ENCODE results near the gene MCTP1.
A peak's percentile ranks its signal among the peaks of the same experiment; 100 is the strongest.

The MCTP1 gene

DNA sequence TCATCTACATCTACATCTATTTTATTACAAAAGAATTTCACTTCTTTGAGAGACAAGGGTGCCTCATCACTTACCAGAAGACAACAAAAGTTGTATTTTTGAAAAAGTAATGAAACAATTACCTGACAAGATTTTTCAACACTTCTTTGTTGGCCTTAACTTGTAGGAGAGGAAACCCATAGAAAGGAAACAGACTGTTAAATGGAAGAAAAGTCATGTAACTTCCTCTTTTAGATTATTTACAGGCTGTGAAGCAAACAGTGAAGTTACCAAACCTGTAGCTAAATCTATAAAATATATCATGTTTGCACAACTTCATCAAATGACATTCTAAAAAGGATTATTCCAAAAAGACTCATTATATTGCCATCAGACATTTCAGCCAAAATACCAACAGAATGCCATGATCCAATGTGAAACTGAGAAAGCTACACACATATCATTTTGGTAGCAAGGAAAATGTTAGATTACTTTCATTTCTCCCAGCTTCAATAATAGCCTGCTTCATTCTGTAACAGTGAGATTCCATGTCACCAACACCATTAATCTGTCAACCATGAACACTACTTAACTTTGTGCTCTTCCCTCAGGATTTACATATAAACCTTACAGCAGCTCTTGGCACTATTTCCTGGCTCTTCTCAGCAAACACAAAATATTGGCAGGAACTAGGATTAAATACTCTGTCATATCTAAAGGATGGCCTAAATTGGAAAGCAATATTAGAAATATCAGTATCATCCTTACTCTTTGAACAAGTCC, 122.5 kb downstream of the MCTP1 start:
- TF ChIP-seq, protein P1, sequence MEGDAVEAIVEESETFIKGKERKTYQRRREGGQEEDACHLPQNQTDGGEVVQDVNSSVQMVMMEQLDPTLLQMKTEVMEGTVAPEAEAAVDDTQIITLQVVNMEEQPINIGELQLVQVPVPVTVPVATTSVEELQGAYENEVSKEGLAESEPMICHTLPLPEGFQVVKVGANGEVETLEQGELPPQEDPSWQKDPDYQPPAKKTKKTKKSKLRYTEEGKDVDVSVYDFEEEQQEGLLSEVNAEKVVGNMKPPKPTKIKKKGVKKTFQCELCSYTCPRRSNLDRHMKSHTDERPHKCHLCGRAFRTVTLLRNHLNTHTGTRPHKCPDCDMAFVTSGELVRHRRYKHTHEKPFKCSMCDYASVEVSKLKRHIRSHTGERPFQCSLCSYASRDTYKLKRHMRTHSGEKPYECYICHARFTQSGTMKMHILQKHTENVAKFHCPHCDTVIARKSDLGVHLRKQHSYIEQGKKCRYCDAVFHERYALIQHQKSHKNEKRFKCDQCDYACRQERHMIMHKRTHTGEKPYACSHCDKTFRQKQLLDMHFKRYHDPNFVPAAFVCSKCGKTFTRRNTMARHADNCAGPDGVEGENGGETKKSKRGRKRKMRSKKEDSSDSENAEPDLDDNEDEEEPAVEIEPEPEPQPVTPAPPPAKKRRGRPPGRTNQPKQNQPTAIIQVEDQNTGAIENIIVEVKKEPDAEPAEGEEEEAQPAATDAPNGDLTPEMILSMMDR (IDR thresholded peaks at IDR 0.05; ENCODE audit: unreplicated experiment in 3 of 3): no peak
- H3K27me3 Mint-ChIP-seq (ENCODE audit: low read depth): no peaks in the 10 kb centered on the region
- H3K4me1 Mint-ChIP-seq: peaks cover 12% of the 10 kb centered on the region
- H3K9me3 Mint-ChIP-seq: no peaks in the 10 kb centered on the region
- H3K36me3 Mint-ChIP-seq (ENCODE audit: low read depth): no peaks in the 10 kb centered on the region
- H3K27ac Mint-ChIP-seq: peak overlapping the region in 2 of 3 experiments; percentile 19 to 44
- H3K4me3 Mint-ChIP-seq: no peak overlapping the region

DNA sequence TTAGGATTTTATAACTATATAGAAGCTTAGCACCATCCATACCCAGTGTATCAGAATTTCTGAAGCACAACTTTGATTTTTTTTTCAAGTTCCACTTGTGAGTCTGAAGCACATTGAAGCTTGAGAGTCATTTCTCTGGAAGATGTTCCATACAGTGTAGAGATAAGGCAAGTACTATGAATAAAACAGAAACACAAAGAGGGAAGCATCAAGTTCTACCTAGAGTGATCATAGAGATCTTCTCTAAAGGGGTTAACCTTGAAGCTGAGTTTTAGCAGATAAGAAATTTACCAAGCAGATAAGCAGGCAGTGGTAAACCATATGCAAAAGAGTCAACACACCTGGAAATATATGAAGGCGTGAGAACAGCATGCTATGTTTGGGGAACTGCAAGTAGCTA, 125.3 kb downstream of the MCTP1 start:
- Mint-ChIP-seq H3K4me1 (peaks cover 12% of the 10 kb centered on the region), H3K4me3 (no peak overlapping the region), H3K36me3 (ENCODE audit: low read depth) (no peaks in the 10 kb centered on the region), H3K27ac (no peak overlapping the region), H3K9me3 (no peaks in the 10 kb centered on the region), H3K27me3 (ENCODE audit: low read depth) (no peaks in the 10 kb centered on the region)
- TF ChIP-seq, protein P1 (IDR thresholded peaks at IDR 0.05; ENCODE audit: unreplicated experiment in 3 of 3): no peak

DNA sequence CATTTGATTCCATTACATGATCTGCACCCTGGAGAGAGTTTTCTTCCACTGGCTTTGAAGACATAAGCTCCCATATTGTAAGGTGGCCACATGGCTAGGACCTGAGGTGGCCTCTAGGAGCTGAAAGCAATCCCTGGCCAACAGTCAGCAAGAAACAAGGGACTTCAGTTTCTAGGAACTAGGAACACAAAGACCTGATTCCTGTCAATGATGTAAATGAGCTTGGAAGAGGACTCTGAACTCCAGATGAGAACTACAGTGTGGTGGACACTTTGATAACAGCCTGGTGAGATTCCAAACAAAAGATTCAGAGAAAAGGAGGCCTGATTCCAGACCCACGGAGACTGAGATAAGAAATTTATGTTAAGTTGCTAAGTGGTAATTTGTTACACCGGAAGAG, 129.0 kb downstream of the MCTP1 start:
- Mint-ChIP-seq H3K36me3 (ENCODE audit: low read depth) (no peaks in the 10 kb centered on the region), H3K27me3 (ENCODE audit: low read depth) (no peaks in the 10 kb centered on the region), H3K4me1 (peaks cover 23% of the 10 kb centered on the region), H3K4me3 (no peak overlapping the region), H3K27ac (no peak overlapping the region), H3K9me3 (peaks cover 4% of the 10 kb centered on the region)
- TF ChIP-seq, protein P1 (IDR thresholded peaks at IDR 0.05; ENCODE audit: unreplicated experiment in 3 of 3): no peak

DNA sequence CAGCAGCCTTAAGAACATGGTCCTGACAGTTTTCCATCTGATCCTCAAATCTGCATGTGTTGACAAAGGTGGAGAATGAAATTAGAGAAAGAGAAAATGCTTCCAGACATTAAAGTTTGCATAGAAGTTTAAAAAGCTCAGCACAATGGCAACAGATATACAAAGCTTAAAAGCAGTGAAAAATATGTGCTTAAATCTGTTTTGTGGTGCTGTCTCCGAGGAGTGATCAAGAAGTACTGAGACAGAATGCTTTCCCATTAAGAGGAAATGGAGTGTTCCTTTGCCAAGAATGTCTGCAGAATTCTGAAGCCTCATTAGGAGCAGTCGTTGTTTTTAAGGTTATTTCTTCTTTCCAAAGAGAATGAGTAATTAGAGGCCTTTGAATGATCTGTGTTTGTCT, 131.4 kb downstream of the MCTP1 start:
- peaks cover 23% of the 10 kb centered on the region for H3K4me1 Mint-ChIP-seq
- TF ChIP-seq, protein P1 (IDR thresholded peaks at IDR 0.05; ENCODE audit: unreplicated experiment in 3 of 3): no peak
- H3K27ac Mint-ChIP-seq: peak overlapping the region; percentile 58 to 80 (median 72)
- no peaks in the 10 kb centered on the region for H3K27me3 Mint-ChIP-seq (ENCODE audit: low read depth)
- H3K4me3 Mint-ChIP-seq: no peak overlapping the region
- H3K9me3 Mint-ChIP-seq: peaks cover 4% of the 10 kb centered on the region
- no peaks in the 10 kb centered on the region for H3K36me3 Mint-ChIP-seq (ENCODE audit: low read depth)

DNA sequence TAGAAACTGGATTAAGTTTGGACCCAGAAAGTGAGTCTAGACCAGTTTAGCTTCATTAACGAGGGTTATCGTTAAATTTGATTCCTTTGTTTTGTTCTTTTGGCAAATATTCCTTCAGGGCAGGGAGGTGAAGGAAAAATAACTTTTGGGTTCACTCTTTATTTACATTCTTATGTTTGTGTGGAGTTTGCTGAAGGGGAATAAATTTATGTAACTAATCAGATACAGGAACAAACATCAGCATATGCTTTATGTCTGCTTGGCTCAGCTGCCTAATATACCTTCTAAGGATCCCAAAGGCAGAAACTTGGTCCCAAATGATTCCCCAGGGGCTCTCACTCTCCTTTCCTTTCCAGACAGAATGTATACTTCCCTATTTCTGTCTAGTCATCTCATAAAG, 132.4 kb downstream of the MCTP1 start:
- Mint-ChIP-seq H3K36me3 (ENCODE audit: low read depth) (no peaks in the 10 kb centered on the region), H3K4me3 (no peak overlapping the region), H3K27me3 (ENCODE audit: low read depth) (no peaks in the 10 kb centered on the region), H3K4me1 (peaks cover 23% of the 10 kb centered on the region), H3K27ac (peak overlapping the region; percentile 58 to 80 (median 72)), H3K9me3 (peaks cover 14% of the 10 kb centered on the region)
- TF ChIP-seq, protein P1 (IDR thresholded peaks at IDR 0.05; ENCODE audit: unreplicated experiment in 3 of 3): no peak

DNA sequence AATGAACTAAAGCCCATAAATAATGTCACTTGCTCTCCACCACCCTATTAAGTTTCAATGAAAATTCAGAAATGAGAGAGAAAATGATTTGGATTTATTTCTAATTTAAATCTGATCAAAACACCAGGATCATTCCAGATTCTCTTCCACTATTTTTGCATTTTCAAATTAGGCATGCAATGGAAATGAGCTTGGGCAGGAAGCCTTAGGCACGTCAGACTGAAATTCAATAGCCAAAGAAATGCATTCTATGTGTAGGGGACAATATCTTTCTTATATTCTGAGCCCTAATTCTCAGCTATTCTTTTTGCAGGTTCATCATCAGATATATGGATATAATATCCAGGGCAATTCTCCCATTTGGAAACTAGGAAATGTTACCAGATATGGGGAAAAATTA, 132.8 kb downstream of the MCTP1 start:
- Mint-ChIP-seq H3K4me3 (no peak overlapping the region), H3K4me1 (peaks cover 23% of the 10 kb centered on the region), H3K27ac (peak overlapping the region; percentile 58 to 80 (median 72)), H3K27me3 (ENCODE audit: low read depth) (no peaks in the 10 kb centered on the region), H3K9me3 (peaks cover 17% of the 10 kb centered on the region), H3K36me3 (ENCODE audit: low read depth) (no peaks in the 10 kb centered on the region)
- TF ChIP-seq, protein P1 (IDR thresholded peaks at IDR 0.05; ENCODE audit: unreplicated experiment in 3 of 3): no peak
